ENCODE results near the gene FAM117A. TPM values are rescaled to one million over a fixed set of nuclear protein-coding genes. Genes with fewer than 3 reads are reported as not detected.
A peak's percentile ranks its signal among the peaks of the same experiment; 100 is the strongest.
"Not testable (repeated sequence)": the region's sequence is repeated elsewhere in the genome, so short reads cannot be mapped to it uniquely, and the experiment has no call there.

Gene FAM117A
- total RNA-seq, 1 donor from 2014 or later, result 4.9 TPM

DNA sequence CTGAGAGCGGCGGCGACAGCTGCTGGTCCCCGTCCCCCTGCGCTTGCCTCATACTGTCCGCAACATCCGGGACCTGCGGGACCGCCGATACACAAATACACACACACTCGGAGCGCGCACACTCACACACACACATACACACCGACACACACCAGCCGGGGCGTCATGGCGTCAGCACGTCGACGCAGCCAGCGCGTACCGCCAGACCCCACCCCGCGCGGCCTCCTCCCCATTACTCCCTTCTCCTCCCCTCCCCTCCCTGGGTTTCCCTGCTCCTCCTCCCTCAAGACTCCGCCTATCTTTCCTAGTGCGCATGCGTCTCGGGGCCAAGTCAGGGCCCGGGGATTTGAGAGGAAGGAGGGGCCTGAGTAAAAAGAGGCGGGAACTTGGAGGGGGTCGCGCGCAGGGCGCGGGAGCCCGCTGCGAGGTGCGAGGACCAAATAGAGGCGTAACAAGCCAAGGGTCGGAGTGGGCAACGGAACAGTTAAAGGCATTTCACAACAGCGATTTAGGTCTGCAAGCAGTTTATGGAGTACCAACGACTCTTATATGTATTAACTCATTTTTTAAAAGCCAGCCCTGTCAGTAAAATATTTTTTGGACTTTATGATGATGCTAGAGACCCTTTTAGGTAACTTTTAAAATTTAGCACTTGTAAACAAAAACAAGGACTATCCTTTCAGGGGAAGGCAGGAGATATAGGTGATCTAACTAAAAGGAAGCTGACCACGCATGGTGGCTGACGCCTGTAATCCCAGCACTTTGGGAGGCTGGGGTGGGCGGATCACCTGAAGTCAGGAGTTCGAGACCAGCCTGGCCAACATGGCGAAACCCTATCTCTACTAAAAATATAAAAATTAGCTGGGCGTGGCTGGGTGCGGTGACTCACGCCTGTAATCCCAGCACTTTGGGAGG, 85.7 kb downstream of the FAM117A start, which contains the start of gene SPOP:
SPOP (minus strand) TSS at position 165 of the 915 bp plus-strand sequence. CDS start 55,287 bp downstream, outside the sequence.
- peak; percentile 99 for DNase-seq

DNA sequence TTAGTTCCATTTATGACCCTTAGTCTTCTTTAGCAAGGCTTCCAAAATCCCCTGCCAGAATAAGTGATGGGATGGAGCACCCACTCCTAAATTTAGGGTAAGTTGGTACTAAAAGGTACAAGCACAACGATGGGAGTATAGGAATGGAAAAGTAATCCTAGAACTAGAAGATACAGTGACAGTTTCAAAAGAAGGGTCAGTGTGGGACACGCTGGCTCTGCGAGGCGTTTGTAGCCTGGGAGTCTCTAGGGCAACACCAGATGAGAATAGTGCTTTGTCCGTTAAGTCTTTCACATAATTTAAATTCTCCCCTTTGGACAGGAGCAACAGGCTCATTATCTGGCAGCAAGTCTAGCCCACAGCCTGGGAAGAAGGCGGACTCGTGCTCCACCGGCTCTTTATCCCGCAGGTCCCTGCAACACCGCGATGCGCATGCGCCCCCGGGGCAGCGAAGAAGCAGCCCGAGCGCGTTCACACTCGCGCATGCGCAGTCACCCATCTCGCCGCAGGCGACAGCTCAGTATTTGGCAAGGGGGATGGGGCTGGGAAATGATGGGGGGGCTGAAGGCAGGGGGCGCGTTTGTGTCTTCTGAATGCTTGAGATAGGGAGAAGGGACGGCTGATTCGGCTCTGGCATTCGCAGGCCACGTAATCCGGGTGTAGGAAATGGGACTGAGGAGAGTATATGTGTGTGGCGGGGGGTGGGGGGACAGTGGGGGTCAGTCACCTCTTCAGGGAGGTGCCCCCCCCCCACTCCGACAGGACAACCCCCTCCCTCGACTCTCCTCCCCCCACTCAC, 86.6 kb downstream of the FAM117A start:
- DNase-seq, result peak; percentile 90

DNA sequence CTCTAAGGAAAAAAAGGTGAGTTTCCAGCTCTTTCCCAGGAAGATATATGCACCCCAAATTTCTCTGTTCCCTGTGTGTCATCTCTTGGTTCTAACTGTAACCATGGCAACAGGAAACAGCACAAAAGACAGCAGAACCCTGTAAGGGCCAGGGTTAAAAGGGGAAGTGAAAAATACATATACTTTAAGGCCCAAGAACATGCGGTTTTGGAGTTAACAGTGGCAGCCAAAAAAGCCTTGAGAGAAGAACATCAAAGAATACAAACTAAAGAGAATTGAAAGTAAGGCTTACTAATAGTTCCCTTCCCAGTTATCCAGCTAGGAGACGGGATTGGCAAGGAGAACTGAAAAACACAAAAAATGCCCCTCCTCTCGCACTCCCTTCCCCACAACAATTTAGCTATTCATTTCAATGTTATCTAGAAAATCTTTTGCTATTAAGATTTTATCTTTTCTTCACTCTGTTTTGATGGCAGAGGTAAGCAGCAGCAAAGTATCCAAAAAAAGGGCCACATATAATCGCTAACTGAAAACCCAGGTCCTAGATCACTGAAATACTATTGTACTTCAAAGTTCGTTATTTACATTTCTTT, 87.6 kb downstream of the FAM117A start:
- no peak for DNase-seq

DNA sequence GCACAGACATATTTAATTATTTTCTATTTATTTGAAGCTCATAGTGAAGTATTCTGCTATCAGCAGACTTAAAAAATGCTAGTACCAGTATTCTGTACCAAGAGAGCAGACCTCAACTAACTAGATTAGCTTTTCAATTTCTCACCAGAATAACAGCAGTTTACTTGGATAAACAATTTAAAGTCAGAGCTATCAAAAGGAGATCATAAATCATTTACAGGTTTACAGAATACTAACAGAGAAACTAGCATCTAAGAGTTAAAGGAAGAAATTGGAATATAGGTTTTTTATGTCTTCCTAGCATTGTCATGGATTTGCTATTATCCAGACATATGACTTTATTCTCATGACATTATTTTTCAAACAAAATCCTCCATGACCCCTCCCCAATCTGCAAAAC, 89.4 kb downstream of the FAM117A start:
- no peak for DNase-seq

DNA sequence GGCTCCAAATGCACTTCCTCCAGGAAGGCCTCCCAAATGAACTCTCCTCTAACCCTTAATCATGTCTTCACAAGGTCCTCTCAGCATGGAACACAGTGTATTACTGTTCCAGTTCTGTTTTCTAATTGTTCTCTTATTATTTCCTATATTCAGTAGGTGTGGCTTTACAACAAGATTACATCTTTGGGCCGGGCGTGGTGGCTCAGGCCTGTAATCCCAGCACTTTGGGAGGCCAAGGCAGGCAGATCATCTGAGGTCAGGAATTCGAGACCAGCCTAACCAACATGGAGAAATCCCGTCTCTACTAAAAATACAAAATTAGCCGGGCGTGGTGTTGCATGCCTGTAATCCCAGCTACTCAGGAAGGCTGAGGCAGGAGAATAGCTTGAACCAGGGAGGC, 90.3 kb downstream of the FAM117A start:
- DNase-seq, result not testable (repeated sequence)

DNA sequence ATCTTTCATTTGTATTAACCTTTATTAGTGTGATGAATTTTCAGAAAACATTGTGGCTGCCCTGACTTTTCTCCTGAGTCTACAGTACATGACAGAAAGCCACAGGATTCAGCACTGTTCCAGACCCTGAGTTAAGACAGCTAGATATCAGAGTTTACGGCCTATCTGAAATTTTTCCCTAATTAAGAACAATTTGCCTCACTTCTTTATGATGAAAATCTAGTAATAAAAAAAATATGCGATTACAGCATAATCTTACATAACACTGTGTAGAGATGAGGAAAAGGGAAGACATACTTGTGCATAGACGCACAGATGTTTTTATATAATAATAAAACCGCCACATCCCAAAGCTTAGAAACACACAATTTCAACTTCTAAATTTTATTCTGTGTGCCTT, 93.3 kb downstream of the FAM117A start:
- no peak for DNase-seq

DNA sequence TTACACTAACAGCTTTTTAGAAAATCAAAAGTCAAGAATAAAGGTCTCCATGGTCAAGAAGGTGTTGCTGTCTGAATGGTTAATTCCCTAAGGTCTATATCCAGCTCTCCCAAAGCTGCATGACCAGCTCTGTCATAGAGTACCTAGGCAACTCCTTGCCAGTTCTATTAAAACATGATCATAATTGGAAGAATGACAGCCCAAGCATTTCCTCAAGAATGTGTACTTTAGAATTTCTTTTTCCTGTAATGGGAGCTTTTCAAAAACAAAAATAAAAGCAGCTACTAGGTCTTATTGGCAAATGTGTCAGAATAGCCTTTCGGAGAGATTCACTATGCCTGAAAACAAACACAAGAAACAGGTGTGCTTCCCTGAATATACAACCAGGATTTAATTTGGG, 93.9 kb downstream of the FAM117A start:
- DNase-seq, result no peak

DNA sequence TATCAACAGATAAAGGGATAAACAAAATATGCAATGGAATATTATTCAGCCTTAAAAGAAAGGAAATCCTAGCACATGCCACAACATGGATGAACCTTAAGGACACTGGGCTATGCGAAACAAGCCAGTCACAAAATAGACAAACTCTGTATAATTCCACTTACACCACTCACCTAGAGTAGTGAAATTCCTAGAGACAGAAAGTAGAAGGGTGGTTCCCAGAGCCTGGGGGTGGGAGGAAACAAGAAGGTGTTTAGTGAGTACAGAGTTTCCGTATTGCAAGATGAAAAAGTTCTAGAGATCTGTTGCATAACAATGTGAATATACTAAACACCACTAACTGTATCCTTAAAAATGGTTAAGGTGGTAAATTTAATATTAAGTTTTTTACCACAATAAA, 96.1 kb downstream of the FAM117A start:
- DNase-seq, result no peak

DNA sequence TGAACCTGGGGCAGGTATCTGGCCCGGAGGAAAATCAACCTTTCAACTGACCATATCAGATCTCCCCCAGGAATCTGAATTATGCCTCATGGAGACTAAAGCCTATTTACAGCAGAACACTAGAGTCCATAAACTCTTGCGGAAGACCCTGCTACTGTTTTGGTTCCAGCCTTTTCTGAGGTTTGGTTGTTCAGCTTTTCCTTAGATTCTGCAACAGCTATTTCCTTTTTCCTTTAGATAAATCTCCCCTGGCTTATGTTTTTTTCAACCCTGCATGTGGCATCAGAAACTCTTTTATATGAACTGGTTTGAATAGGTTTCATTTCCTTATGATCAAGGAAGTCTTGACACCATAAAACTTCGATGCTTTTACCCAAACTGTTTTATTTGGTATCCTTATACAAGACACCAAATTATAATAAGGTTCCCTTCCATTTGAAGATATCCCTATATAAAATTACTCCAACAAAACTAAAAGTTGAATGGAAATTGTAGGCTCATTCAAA, 99.2 kb downstream of the FAM117A start:
- no peak for DNase-seq

Other genes starting within 250 kb of the FAM117A start
- 0.89 TPM for gene NXPH3, start 188.3 kb downstream of the FAM117A start, total RNA-seq
- 77.3 TPM for gene SPOP, start 86.0 kb downstream of the FAM117A start, total RNA-seq
- gene SLC35B1, start 56.2 kb downstream of the FAM117A start, total RNA-seq, result 33.5 TPM
- 35.6 TPM for gene KAT7, start 24.6 kb upstream of the FAM117A start, total RNA-seq
- gene TAC4, start 83.9 kb upstream of the FAM117A start, total RNA-seq, result not detected
- 2.3 TPM for gene DLX4, start 205.1 kb upstream of the FAM117A start, total RNA-seq
- gene DLX3, start 231.1 kb upstream of the FAM117A start, total RNA-seq, result 20.3 TPM